H9 (cell line): ENCODE results near the gene TARS2. TPM values are rescaled to one million over a fixed set of nuclear protein-coding genes. Genes with fewer than 3 reads are reported as not detected.

Source experiments
- DNase-seq: peaks from one replicate; pipeline ENCODE4 v3.0.0-alpha.2; 2017
- H2AFZ ChIP-seq: one replicate; pipeline ENCODE4 v1.6.1; 2013; ENCODE audit warnings: mild to moderate bottlenecking, low read length, control low read depth, moderate library complexity
- H2AK5ac ChIP-seq: 2 replicates; pipeline ENCODE4 v1.6.1; 2013; ENCODE audit warnings: low read length, control low read depth, mixed read lengths; ENCODE audit not compliant: insufficient read length
- H2BK120ac ChIP-seq: one replicate; pipeline ENCODE4 v1.6.1; 2013; ENCODE audit warnings: low read depth, mild to moderate bottlenecking, low read length, control low read depth, inconsistent platforms; ENCODE audit not compliant: poor library complexity, severe bottlenecking
- H2BK12ac ChIP-seq: 2 replicates; pipeline ENCODE4 v1.6.1; 2013; ENCODE audit warnings: low read length, control low read depth, mixed read lengths, low read depth; ENCODE audit not compliant: insufficient read length
- H2BK15ac ChIP-seq: 2 replicates; pipeline ENCODE4 v1.6.1; 2013; ENCODE audit warnings: low read depth, low read length, control low read depth
- H2BK20ac ChIP-seq: one replicate; pipeline ENCODE4 v1.6.1; 2013; ENCODE audit warnings: low read depth, mild to moderate bottlenecking, low read length, control low read depth, inconsistent platforms; ENCODE audit not compliant: poor library complexity, severe bottlenecking
- H2BK5ac ChIP-seq: 2 replicates; pipeline ENCODE4 v1.6.1; 2013; ENCODE audit warnings: low read length, control low read depth, mixed read lengths; ENCODE audit not compliant: insufficient read length
- H3K14ac ChIP-seq: 2 replicates; pipeline ENCODE4 v1.6.1; 2013; ENCODE audit warnings: low read length, control low read depth; ENCODE audit not compliant: insufficient read depth
- H3K18ac ChIP-seq: 2 replicates; pipeline ENCODE4 v1.6.1; 2013; ENCODE audit warnings: low read depth, mild to moderate bottlenecking, mixed read lengths, low read length, control low read depth; ENCODE audit not compliant: insufficient read length
- H3K23ac ChIP-seq: 2 replicates; pipeline ENCODE4 v1.6.1; 2013; ENCODE audit warnings: low read length, control low read depth, mixed read lengths, low read depth; ENCODE audit not compliant: insufficient read length
- H3K23me2 ChIP-seq: 2 replicates; pipeline ENCODE4 v1.6.1; 2013; ENCODE audit warnings: low read depth, mild to moderate bottlenecking, mixed read lengths, low read length, control low read depth; ENCODE audit not compliant: insufficient read length, poor library complexity, severe bottlenecking
- H3K27ac ChIP-seq: 2 replicates; pipeline ENCODE4 v1.5.1; 2013; ENCODE audit warnings: low read length, control low read depth, mixed read lengths, low read depth; ENCODE audit not compliant: insufficient read length
- H3K27me3 ChIP-seq: 2 replicates; pipeline ENCODE4 v1.6.1; 2013; ENCODE audit warnings: low read length, control low read depth, inconsistent platforms; ENCODE audit not compliant: insufficient read depth
- H3K4ac ChIP-seq: 2 replicates; pipeline ENCODE4 v1.6.1; 2013; ENCODE audit warnings: low read depth, mild to moderate bottlenecking, control low read depth, inconsistent platforms, low read length, moderate library complexity
- H3K4me1 ChIP-seq: 2 replicates; pipeline ENCODE4 v1.6.1; 2013; ENCODE audit warnings: low read length, control low read depth, inconsistent platforms; ENCODE audit not compliant: insufficient read depth
- H3K4me2 ChIP-seq: 2 replicates; pipeline ENCODE4 v1.6.1; 2013; ENCODE audit warnings: low read length, control low read depth, mixed read lengths; ENCODE audit not compliant: insufficient read length, insufficient read depth
- H3K56ac ChIP-seq: 2 replicates; pipeline ENCODE4 v1.6.1; 2013; ENCODE audit warnings: low read depth, mild to moderate bottlenecking, mixed read lengths, low read length, control low read depth; ENCODE audit not compliant: insufficient read length
- H3K79me1 ChIP-seq: 2 replicates; pipeline ENCODE4 v1.6.1; 2013; ENCODE audit warnings: low read depth, mild to moderate bottlenecking, moderate library complexity, low read length, control low read depth, inconsistent platforms; ENCODE audit not compliant: insufficient read depth, poor library complexity, severe bottlenecking
- H3K79me2 ChIP-seq: 2 replicates; pipeline ENCODE4 v1.6.1; 2013; ENCODE audit warnings: low read length, control low read depth, inconsistent platforms; ENCODE audit not compliant: insufficient read depth
- H3K9ac ChIP-seq: 2 replicates; pipeline ENCODE4 v1.6.1; 2013; ENCODE audit warnings: low read length, control low read depth, mixed read lengths; ENCODE audit not compliant: insufficient read length; ENCODE audit errors: extremely low read depth
- H3K9me3 ChIP-seq: one replicate; pipeline ENCODE4 v1.6.1; 2013; ENCODE audit warnings: low read depth, low read length, inconsistent platforms; ENCODE audit not compliant: control insufficient read depth
- H3T11ph ChIP-seq: one replicate; pipeline ENCODE4 v1.6.1; 2013; ENCODE audit warnings: mild to moderate bottlenecking, low read length, control low read depth, inconsistent platforms
- H4K20me1 ChIP-seq: one replicate; pipeline ENCODE4 v1.6.1; 2013; ENCODE audit not compliant: control insufficient read depth, insufficient read length, insufficient read depth
- H4K5ac ChIP-seq: 2 replicates; pipeline ENCODE4 v1.6.1; 2013; ENCODE audit warnings: low read depth, mild to moderate bottlenecking, mixed read lengths, low read length, control low read depth; ENCODE audit not compliant: insufficient read length
- H4K8ac ChIP-seq: replicated peaks from 2 replicates; pipeline ENCODE4 v1.6.1; 2013; ENCODE audit warnings: low read length, control low read depth, mixed read lengths, low read depth; ENCODE audit not compliant: insufficient read length
- H4K91ac ChIP-seq: 2 replicates; pipeline ENCODE4 v1.6.1; 2013; ENCODE audit warnings: low read depth, mild to moderate bottlenecking, moderate library complexity, mixed read lengths, low read length, control low read depth; ENCODE audit not compliant: insufficient read length
- H3K27ac Mint-ChIP-seq, 3 experiments: 2 replicates in 2 of 3; 3 replicates in 1 of 3; pipeline ENCODE4 v1.8.0; 2020 to 2021; ENCODE audit warnings: mixed read lengths in 3 of 3, mild to moderate bottlenecking in 1 of 3, moderate library complexity in 1 of 3
- H3K27me3 Mint-ChIP-seq: 2 replicates; pipeline ENCODE4 v1.8.0; 2021; ENCODE audit warnings: low read depth, mild to moderate bottlenecking, moderate library complexity, mixed read lengths
- H3K36me3 Mint-ChIP-seq, 3 experiments: 2 replicates in 2 of 3; 3 replicates in 1 of 3; pipeline ENCODE4 v1.8.0; 2020 to 2021; ENCODE audit warnings: low read depth in 3 of 3, mixed read lengths in 3 of 3; ENCODE audit not compliant: insufficient read depth in 1 of 3
- H3K4me1 Mint-ChIP-seq, 2 experiments: 2 replicates each; pipeline ENCODE4 v1.8.0; 2020; ENCODE audit warnings: mixed read lengths in 2 of 2
- H3K4me3 Mint-ChIP-seq, 2 experiments: 2 replicates in 1 of 2; 3 replicates in 1 of 2; pipeline ENCODE4 v1.8.0; 2020 to 2021; ENCODE audit warnings: mild to moderate bottlenecking in 2 of 2, mixed read lengths in 2 of 2, moderate library complexity in 1 of 2
- H3K9me3 Mint-ChIP-seq, 2 experiments: 2 replicates in 1 of 2; 3 replicates in 1 of 2; pipeline ENCODE4 v1.8.0; 2020; ENCODE audit warnings: mild to moderate bottlenecking in 2 of 2, mixed read lengths in 2 of 2, moderate library complexity in 1 of 2
- CTCF ChIP-seq: fragments of 200-600 bp; sonication (generic); conservative IDR thresholded peaks from 3 replicates; pipeline ENCODE4 v1.8.0; 2021; ENCODE audit warnings: antibody characterized with exemption, mild to moderate bottlenecking
- WGBS: extraction: QIAGEN DNeasy Blood & Tissue Kit; methylation state at CpG from one replicate; pipeline ENCODE4 v1.1.7; 2013; ENCODE audit warnings: missing lambda C conversion rate, low lambda C conversion rate, mixed read lengths; ENCODE audit not compliant: insufficient read length; ENCODE audit errors: extremely low coverage; 5-methylcytosine and 5-hydroxymethylcytosine counted together
- total RNA-seq: library from RNA; stranded (reverse); gene quantifications from 2 replicates; pipeline ENCODE4 v1.2.1, GENCODE V29; 2021

TARS2 gene
- total RNA-seq, 1 experiment from 2014 or later = 36.5 TPM

GRCh38 chr1:150532860-150533259 is 45.6 kb downstream of the TARS2 start:
- H3K9me3 Mint-ChIP-seq = no peaks in the 10 kb centered on the region

More at GRCh38 chr1:150532860-150533259, 45.6 kb downstream of the TARS2 start:
- Mint-ChIP-seq H3K27me3 (no peaks in the 10 kb centered on the region; the same call in 1 of the 2 replicates), H3K4me3 (no peak overlapping the region), H3K4me1 (peaks cover 10 to 20% of the 10 kb centered on the region in 2 experiments), H3K36me3 (no peaks in the 10 kb centered on the region), H3K27ac (no peak overlapping the region; a peak in 1 of 7 replicates)
- Histone ChIP-seq H3K9ac (no peak overlapping the region), H2BK15ac (no peak overlapping the region), H3K4me2 (no peak overlapping the region), H3K9me3 (no peaks in the 10 kb centered on the region), H3K56ac (no peak overlapping the region), H3K79me1 (no peaks in the 10 kb centered on the region), H2AFZ (no peak overlapping the region), H3K27ac (no peak overlapping the region), H3K4ac (no peak overlapping the region), H4K20me1 (no peaks in the 10 kb centered on the region), H3K23ac (no peak overlapping the region), H3K18ac (no peak overlapping the region), H3K23me2 (no peaks in the 10 kb centered on the region), H4K5ac (no peak overlapping the region), H3K79me2 (no peaks in the 10 kb centered on the region), H2BK5ac (no peak overlapping the region), H3K14ac (no peak overlapping the region), H2BK12ac (no peak overlapping the region), H2BK120ac (no peak overlapping the region), H3T11ph (no peak overlapping the region), H2AK5ac (no peak overlapping the region), H2BK20ac (no peak overlapping the region), H3K27me3 (no peaks in the 10 kb centered on the region), H3K4me1 (no peaks in the 10 kb centered on the region; the same call in 1 of the 2 replicates), H4K8ac (no peak overlapping the region), H4K91ac (no peak overlapping the region)
- TF ChIP-seq CTCF = no peak
- DNase-seq = no peak
- no CpG with 5 or more reads among the region's 5 CpGs for WGBS
